HepG2 (cell line): ENCODE measurements around the gene NEK9. TPM values are rescaled to one million over a fixed set of nuclear protein-coding genes. Genes with fewer than 3 reads are reported as not detected.
A peak's percentile ranks its signal among the peaks of the same experiment; 100 is the strongest.

Source experiments
- ATAC-seq: fragments of 200-7000 bp; cut with Tn5 transposase; 3 replicates; pipeline ENCODE4 v1.9.1; 2020; ENCODE audit warnings: mild to moderate bottlenecking, moderate library complexity
- BruUV-seq: library from RNA; stranded (reverse); fragments of 400-500 nt; replicated peaks from 2 replicates; lab custom pipeline; 2021; lab: Mats Ljungman, UMichigan
- CTCF ChIA-PET: fragments of 300-600 bp; formaldehyde crosslinking; extraction: SDS; loops from one replicate; lab custom pipeline; 2021; ENCODE audit warnings: low total read pairs, inconsistent platforms, low intra/inter-chr PET ratio; lab: Yijun Ruan, JAX
- POLR2A ChIA-PET: fragments of 350-600 bp; sonication (Branson Sonifier 250); formaldehyde crosslinking; loops from one replicate; lab custom pipeline; 2020; ENCODE audit warnings: antibody characterized with exemption, inconsistent platforms; lab: Yijun Ruan, JAX
- DNase-seq: peaks from one replicate; pipeline ENCODE4 v3.0.0-alpha.2; 2015; ENCODE audit warnings: low spot score
- FAIRE-seq: peaks from 3 replicates; lab custom pipeline; 2011; peaks lifted over from hg19 to GRCh38; lab: Jason Lieb, UNC
- H2AFZ ChIP-seq: one replicate; pipeline ENCODE4 v1.6.1; 2011; ENCODE audit warnings: low read length, inconsistent platforms
- H3K27ac ChIP-seq: fragments of 300-600 bp; 3 replicates; pipeline ENCODE4 v1.8.0; 2011; ENCODE audit warnings: mixed run types, mild to moderate bottlenecking, mixed read lengths, low read length, inconsistent platforms; ENCODE audit not compliant: insufficient read depth; ENCODE audit errors: extremely low read length
- H3K27me3 ChIP-seq, 2 experiments: fragments of 200-600 bp in 1 of 2; 2 replicates in 1 of 2; 3 replicates in 1 of 2; pipeline versions ENCODE4 v1.6.0 to v1.8.0; 2011; ENCODE audit warnings: low read length in 2 of 2, mild to moderate bottlenecking in 2 of 2, moderate library complexity in 2 of 2, inconsistent platforms in 1 of 2; ENCODE audit not compliant: insufficient read depth in 2 of 2, control insufficient read depth in 1 of 2
- H3K36me3 ChIP-seq, 2 experiments: fragments of 200-600 bp in 1 of 2; replicated peaks in 1 of 2; 2 replicates in 1 of 2; 3 replicates in 1 of 2; pipeline versions ENCODE4 v1.5.1 to v1.8.0; 2011; ENCODE audit warnings: low read length in 2 of 2, inconsistent platforms in 1 of 2; ENCODE audit not compliant: insufficient read depth in 2 of 2, control insufficient read depth in 1 of 2
- H3K4me1 ChIP-seq: 2 replicates; pipeline ENCODE4 v1.5.1; 2012; ENCODE audit warnings: low read length, inconsistent platforms; ENCODE audit not compliant: insufficient read depth
- H3K4me2 ChIP-seq: 2 replicates; pipeline ENCODE4 v1.6.0; 2011; ENCODE audit warnings: low read depth, low read length, inconsistent platforms
- H3K4me3 ChIP-seq, 3 experiments: fragments of 200-600 bp in 1 of 3; sonication (generic), shearing (Covaris generic) in 1 of 3; replicated peaks in 1 of 3; 2 replicates each; pipeline ENCODE4 v1.5.1; 2011 to 2016; ENCODE audit warnings: low read length in 3 of 3, inconsistent platforms in 2 of 3, low read depth in 2 of 3, mild to moderate bottlenecking in 2 of 3, control low read depth in 1 of 3, mixed read lengths in 1 of 3; ENCODE audit not compliant: insufficient read depth in 1 of 3
- H3K79me2 ChIP-seq: one replicate; pipeline ENCODE4 v1.6.1; 2011; ENCODE audit warnings: low read length, inconsistent platforms; ENCODE audit not compliant: insufficient read depth
- H3K9ac ChIP-seq: 2 replicates; pipeline ENCODE4 v1.6.0; 2011; ENCODE audit warnings: mild to moderate bottlenecking, low read depth, low read length, inconsistent platforms; ENCODE audit not compliant: insufficient read depth
- H3K9me3 ChIP-seq: 2 replicates; pipeline ENCODE4 v1.5.1; 2012; ENCODE audit warnings: mild to moderate bottlenecking, low read length
- H4K20me1 ChIP-seq: 2 replicates; pipeline ENCODE4 v1.6.0; 2011; ENCODE audit warnings: inconsistent platforms, mild to moderate bottlenecking, low read length, moderate library complexity; ENCODE audit not compliant: insufficient read depth
- ATF7 ChIP-seq, 2 experiments: fragments of 450-650 bp in 1 of 2; sonication (generic) in 1 of 2; formaldehyde crosslinking in 1 of 2; IDR thresholded peaks; 2 replicates each; pipeline versions ENCODE4 v1.4.0 to v1.6.1; 2016 to 2020; ENCODE audit warnings: antibody characterized with exemption in 1 of 2, mild to moderate bottlenecking in 1 of 2, missing genetic modification reagents in 1 of 2
- DR1 ChIP-seq: sonication (generic); formaldehyde crosslinking; IDR thresholded peaks from 2 replicates; pipeline ENCODE4 v1.8.0; 2021; ENCODE audit warnings: mild to moderate bottlenecking, missing genetic modification reagents, inconsistent platforms
- GABPB1 ChIP-seq: IDR thresholded peaks from 2 replicates; pipeline ENCODE4 v1.6.1; 2016; ENCODE audit warnings: mild to moderate bottlenecking, missing genetic modification reagents, moderate library complexity, missing compliant biosample characterization
- GTF3A ChIP-seq: sonication (generic); formaldehyde crosslinking; conservative IDR thresholded peaks from 2 replicates; pipeline ENCODE4 v1.4.0; 2020; ENCODE audit warnings: mild to moderate bottlenecking, missing genetic modification reagents
- HOMEZ ChIP-seq: IDR thresholded peaks from 2 replicates; pipeline ENCODE4 v1.6.1; 2016; ENCODE audit warnings: low read depth
- JUND ChIP-seq: sonication (generic); formaldehyde crosslinking; IDR thresholded peaks from 2 replicates; pipeline ENCODE4 v1.8.0; 2022; ENCODE audit warnings: mild to moderate bottlenecking, missing genetic modification reagents
- PAXIP1 ChIP-seq: sonication (generic); formaldehyde crosslinking; conservative IDR thresholded peaks from 2 replicates; pipeline ENCODE4 v1.4.0; 2020; ENCODE audit warnings: mild to moderate bottlenecking, missing genetic modification reagents, moderate library complexity
- RARA ChIP-seq: IDR thresholded peaks from 2 replicates; pipeline ENCODE4 v1.6.1; 2016; ENCODE audit warnings: missing genetic modification reagents, missing compliant biosample characterization
- RFXAP ChIP-seq: sonication (generic); formaldehyde crosslinking; IDR thresholded peaks from 2 replicates; pipeline ENCODE4 v1.4.0; 2020; ENCODE audit warnings: missing genetic modification reagents, borderline replicate concordance
- ZGPAT ChIP-seq: IDR thresholded peaks from 2 replicates; pipeline ENCODE4 v1.6.1; 2016; ENCODE audit warnings: mild to moderate bottlenecking
- ZKSCAN1 ChIP-seq: fragments of 150-350 bp; IDR thresholded peaks from 2 replicates; pipeline ENCODE4 v1.6.1; 2014; ENCODE audit warnings: low read length
- ZNF121 ChIP-seq: sonication (generic); formaldehyde crosslinking; IDR thresholded peaks from 2 replicates; pipeline ENCODE4 v1.5.0; 2020; ENCODE audit warnings: mild to moderate bottlenecking, missing genetic modification reagents
- ZNF3 ChIP-seq: IDR thresholded peaks from 2 replicates; pipeline ENCODE4 v1.7.0; 2017; ENCODE audit warnings: inconsistent platforms
- ZNF329 ChIP-seq: sonication (generic); formaldehyde crosslinking; IDR thresholded peaks from 2 replicates; pipeline ENCODE4 v1.9.0; 2021; ENCODE audit warnings: low read depth, mild to moderate bottlenecking, missing genetic modification reagents
- ZNF34 ChIP-seq: sonication (generic); formaldehyde crosslinking; IDR thresholded peaks from 2 replicates; pipeline ENCODE4 v1.4.0; 2020; ENCODE audit warnings: mild to moderate bottlenecking, missing genetic modification reagents, borderline replicate concordance
- ZNF451 ChIP-seq: sonication (generic); formaldehyde crosslinking; IDR thresholded peaks from 2 replicates; pipeline ENCODE4 v1.5.0; 2020; ENCODE audit warnings: mild to moderate bottlenecking, missing genetic modification reagents
- ZNF597 ChIP-seq: sonication (generic); formaldehyde crosslinking; IDR thresholded peaks from 2 replicates; pipeline ENCODE4 v1.5.0; 2020; ENCODE audit warnings: missing genetic modification reagents
- WGBS: methylation state at CpG from one replicate; pipeline ENCODE4 v1.1.6; 2017; ENCODE audit warnings: low lambda C conversion rate; 5-methylcytosine and 5-hydroxymethylcytosine counted together
- in situ Hi-C: cut with HindIII; loops from 2 replicates; pipeline ENCODE4 v1.10.0; 2017; ENCODE audit warnings: low pct_unique_long_range_greater_than_20kb; ENCODE audit not compliant: extremely low pct_ligation_motif_present
- intact Hi-C: fragments of 100-400 bp; cut with micrococcal nuclease; formaldehyde crosslinking; loops from one replicate; pipeline ENCODE4 v1.10.0; 2022; ENCODE audit not compliant: unreplicated experiment
- polyA plus RNA-seq, 8 experiments: library from polyadenylated mRNA; depleted of rRNA in 3 of 8; stranded (reverse) in 7 of 8; unstranded in 1 of 8; fragments of >200 nt; fragmentation: Illumina TruSeq in 4 of 8; extraction: Trizol in 4 of 8; gene quantifications; 2 replicates each; pipeline versions ENCODE4 v1.2.1 to v1.2.3, GENCODE V29; 2011 to 2016; ENCODE audit warnings: low read depth in 4 of 8, missing spikeins in 1 of 8, mixed read lengths in 1 of 8; ENCODE audit not compliant: insufficient read depth in 1 of 8
- total RNA-seq, 5 experiments: library from RNA; depleted of rRNA; stranded (reverse); fragments of >200 nt; fragmentation: Illumina TruSeq; extraction: Trizol; gene quantifications; 2 replicates each; pipeline ENCODE4 v1.2.3, GENCODE V29; 2016; ENCODE audit warnings: low read depth in 1 of 5

NEK9 gene
- total and polyA plus RNA-seq, 2 of the 13 experiments (the other 11 are each of a cell fraction or from before 2014, with no cell fraction given), result 16.5 to 27.3 TPM

- TF ChIP-seq ZNF451 (CRISPR knock-in tag) (no peak), ZKSCAN1 (no peak), PAXIP1 (peak; percentile 88), ZNF34 (0 out of 2 replicates have a peak, but pooled peaks have one; percentile 52)
Measured at GRCh38 chr14:75041613-75042012, 85.2 kb downstream of the NEK9 start (continued).

GRCh38 chr14:75040959-75041358, 85.9 kb downstream of the NEK9 start:
- ATAC-seq, result no peak
- H3K79me2 ChIP-seq, result peaks cover 15% of the 10 kb centered on the region
- no peak for FAIRE-seq
- in situ Hi-C loops (no loop called here), intact Hi-C loops (no loop called here)
- H3K27ac ChIP-seq, result peak overlapping the region; percentile 80
- H3K9ac ChIP-seq, result no peak overlapping the region
- 97% methylated on average over 2 of the region's 2 CpGs for WGBS
- no peaks in the 10 kb centered on the region for H4K20me1 ChIP-seq
- no TSS peak for BruUV-seq
- H2AFZ ChIP-seq, result no peak overlapping the region
- H3K4me3 ChIP-seq, result no peak overlapping the region
- peak overlapping the region; percentile 54 for H3K4me2 ChIP-seq
- no peak for DNase-seq
- no peaks in the 10 kb centered on the region for H3K27me3 ChIP-seq
- CTCF ChIA-PET, result no interaction called here
- H3K9me3 ChIP-seq, result no peaks in the 10 kb centered on the region
- peaks cover 52% of the 10 kb centered on the region for H3K4me1 ChIP-seq
- POLR2A ChIA-PET, result interaction anchor here (1.2 to 3.3 kb wide), 3 partner anchors 10 to 86 kb away, joined by 3 to 13 read pairs (median 10); partner anchors contain the start of genes MLH3, NEK9 and ZC2HC1C
- H3K36me3 ChIP-seq, result peaks cover 7 to 15% of the 10 kb centered on the region in 2 experiments
- TF ChIP-seq ZNF597 (CRISPR knock-in tag) (no peak), JUND (no peak), GTF3A (CRISPR knock-in tag) (no peak), DR1 (CRISPR knock-in tag) (no peak), GABPB1 (CRISPR knock-in tag) (no peak), ZNF121 (CRISPR knock-in tag) (peak; percentile 94), ATF7 (IDR thresholded peaks at IDR 0.05) (no peak), ATF7 (CRISPR knock-in tag; IDR thresholded peaks at IDR 0.05) (no peak), RARA (CRISPR knock-in tag) (peak; percentile 16; the same call in 1 of the 2 replicates), HOMEZ (CRISPR knock-in tag) (no peak), ZNF329 (CRISPR knock-in tag) (no peak), RFXAP (CRISPR knock-in tag) (no peak), ZGPAT (CRISPR knock-in tag) (0 out of 2 replicates have a peak, but pooled peaks have one; percentile 15), ZNF3 (CRISPR knock-in tag) (peak; percentile 88)
